Measurements from ENCODE around the gene MCCC1.
"Not testable (repeated sequence)": the region's sequence is repeated elsewhere in the genome, so short reads cannot be mapped to it uniquely, and the experiment has no call there.

Gene MCCC1

DNA sequence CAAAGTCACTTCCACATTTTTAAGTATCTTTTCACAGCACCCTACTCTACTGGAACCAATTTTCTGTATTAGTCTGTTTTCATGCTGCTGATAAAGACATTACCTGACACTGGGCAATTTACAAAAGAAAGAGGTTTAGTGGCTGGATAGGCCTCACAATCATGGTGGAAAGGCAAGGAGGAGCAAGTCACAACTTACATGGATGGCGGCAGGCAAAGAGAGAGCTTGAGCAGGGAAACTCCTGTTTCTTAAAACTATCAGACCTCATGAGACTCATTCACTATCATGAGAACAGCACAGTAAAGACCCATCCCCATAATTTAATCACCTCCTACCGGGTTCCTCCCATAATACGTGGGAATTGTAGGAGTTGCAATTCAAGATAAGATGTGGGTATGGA, 18.7 kb downstream of the MCCC1 start:
- POLR2A ChIA-PET, result no interaction called here
- CTCF ChIA-PET, result interaction anchor here (9.2 kb wide), 1 partner anchor 17 kb away, joined by 69 read pairs; the partner anchor contains the start of gene MCCC1
- TF ChIP-seq CTCF (IDR thresholded peaks at IDR 0.05; ENCODE audit: control extremely low read depth, extremely low read depth, low read depth, missing control alignments), result no peak

GRCh38 chr3:183074881-183075280, 24.4 kb downstream of the MCCC1 start:
- CTCF ChIA-PET, result interaction anchor here (1.1 kb wide), 1 partner anchor 11 kb away, joined by 3 read pairs; no protein-coding TSS in a partner anchor
- POLR2A ChIA-PET, result no interaction called here

More for the DNA sequence above, 18.7 kb downstream of the MCCC1 start:
- no peak for DNase-seq (ENCODE audit: extremely low spot score)

DNA sequence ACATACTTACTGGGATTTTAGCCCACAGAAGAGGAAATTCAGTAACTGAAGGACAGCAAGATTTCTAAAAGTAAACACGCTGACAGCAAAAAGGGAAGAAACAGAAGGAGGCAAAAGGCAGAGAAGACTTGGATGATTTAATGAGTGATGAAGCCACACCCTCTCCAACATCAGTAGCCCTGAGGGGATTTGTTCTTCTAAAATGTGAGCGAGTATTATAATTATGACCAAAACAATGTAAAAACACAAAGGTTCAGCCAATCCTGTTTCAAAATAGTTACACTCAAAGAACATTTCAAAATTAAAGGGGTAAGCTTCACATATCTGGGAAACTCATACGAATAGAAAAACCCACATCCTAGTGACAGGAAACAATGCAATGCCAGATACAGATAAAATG, 25.0 kb downstream of the MCCC1 start:
- DNase-seq (ENCODE audit: extremely low spot score), result no peak
- no peak for TF ChIP-seq CTCF (IDR thresholded peaks at IDR 0.05; ENCODE audit: control extremely low read depth, extremely low read depth, low read depth, missing control alignments)
- ChIA-PET CTCF (interaction anchor here (1.1 kb wide), 1 partner anchor 12 kb away, joined by 3 read pairs; no protein-coding TSS in a partner anchor), POLR2A (no interaction called here)

More at GRCh38 chr3:183074881-183075280, 24.4 kb downstream of the MCCC1 start:
- no peak for TF ChIP-seq CTCF (IDR thresholded peaks at IDR 0.05; ENCODE audit: control extremely low read depth, extremely low read depth, low read depth, missing control alignments)
- DNase-seq (ENCODE audit: extremely low spot score), result no peak

DNA sequence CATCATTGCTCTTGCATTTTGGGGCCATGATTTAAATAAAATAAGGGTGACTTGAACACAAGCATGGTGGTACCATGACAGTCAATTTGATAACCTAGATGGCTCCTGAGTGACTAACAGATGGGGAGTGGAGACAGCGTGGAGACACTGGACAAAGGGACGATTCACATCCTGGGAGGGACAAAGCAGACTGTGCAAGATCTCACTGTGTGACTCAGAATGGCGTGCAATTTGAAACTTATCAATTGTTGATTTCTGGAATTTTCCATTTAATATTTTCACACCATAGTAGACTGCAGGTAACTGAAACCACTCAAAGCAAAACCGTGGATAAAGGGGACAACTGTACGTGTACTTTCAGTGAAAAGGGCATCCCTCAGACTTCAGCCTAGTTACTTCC, 25.5 kb downstream of the MCCC1 start:
- ChIA-PET POLR2A (no interaction called here), CTCF (interaction anchor here (1.8 kb wide), 1 partner anchor 12 kb away, joined by 9 read pairs; no protein-coding TSS in a partner anchor)
- no peak for TF ChIP-seq CTCF (IDR thresholded peaks at IDR 0.05; ENCODE audit: control extremely low read depth, extremely low read depth, low read depth, missing control alignments)
- DNase-seq (ENCODE audit: extremely low spot score), result no peak

DNA sequence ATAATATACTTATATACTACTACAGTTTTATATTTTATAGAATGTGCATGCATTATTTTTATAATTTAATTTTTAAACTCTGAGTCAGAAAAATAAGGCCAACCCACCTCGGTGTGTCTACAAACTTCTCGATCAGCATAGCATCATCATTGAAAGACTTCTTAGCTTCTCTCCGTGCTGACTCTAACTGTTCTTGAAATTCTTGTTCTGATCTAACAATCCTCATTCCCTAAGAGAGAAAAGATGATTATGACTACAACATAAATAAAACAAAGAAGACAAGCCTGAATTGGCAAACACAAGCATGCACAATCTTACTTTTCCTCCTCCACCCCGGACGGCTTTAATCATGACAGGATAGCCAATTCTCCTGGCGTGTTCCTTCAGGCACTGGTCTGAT, 28.4 kb downstream of the MCCC1 start:
- CTCF ChIA-PET, result interaction anchor here (1.1 kb wide), 1 partner anchor 8 kb away, joined by 3 read pairs; no protein-coding TSS in a partner anchor
- TF ChIP-seq CTCF (IDR thresholded peaks at IDR 0.05; ENCODE audit: control extremely low read depth, extremely low read depth, low read depth, missing control alignments), result no peak
- POLR2A ChIA-PET, result no interaction called here
- no peak for DNase-seq (ENCODE audit: extremely low spot score)

- POLR2A ChIA-PET, result no interaction called here
- CTCF ChIA-PET, result interaction anchor here (0.6 to 1.7 kb wide), 3 partner anchors 17 to 27 kb away, joined by 3 to 5 read pairs (median 4); no protein-coding TSS in a partner anchor
- TF ChIP-seq CTCF (IDR thresholded peaks at IDR 0.05; ENCODE audit: control extremely low read depth, extremely low read depth, low read depth, missing control alignments), result no peak
- DNase-seq (ENCODE audit: extremely low spot score), result no peak
Observed at GRCh38 chr3:183069086-183069485, 30.2 kb downstream of the MCCC1 start.

- CTCF ChIA-PET; POLR2A ChIA-PET; DNase-seq (ENCODE audit: extremely low spot score): not testable (repeated sequence)
Observed at GRCh38 chr3:183066891-183067290, 32.4 kb downstream of the MCCC1 start.

Data from GM10248 (cell line).